GM19023 (cell line): ENCODE measurements around the gene WDFY2.

ENCODE experiments used
- ATAC-seq: cut with Tn5 transposase; IDR thresholded peaks from one replicate; pipeline ENCODE4 v1.9.1; 2021; ENCODE audit warnings: mild to moderate bottlenecking, moderate library complexity; ENCODE audit not compliant: unreplicated experiment

Gene WDFY2

GRCh38 chr13:51811920-51812451 is 227.7 kb downstream of the WDFY2 start:
- ATAC-seq = no peak

- no peak for ATAC-seq
Observed at GRCh38 chr13:51814071-51814470, 229.8 kb downstream of the WDFY2 start.

- ATAC-seq = peak; percentile 78
Observed at GRCh38 chr13:51814825-51815650, 230.8 kb downstream of the WDFY2 start.

GRCh38 chr13:51815848-51816247 is 231.6 kb downstream of the WDFY2 start:
- ATAC-seq = no peak

- no peak for ATAC-seq
Observed at GRCh38 chr13:51816604-51817249, 232.5 kb downstream of the WDFY2 start.
